Measurements from ENCODE around the gene ZBED2.

ZBED2 gene

DNA sequence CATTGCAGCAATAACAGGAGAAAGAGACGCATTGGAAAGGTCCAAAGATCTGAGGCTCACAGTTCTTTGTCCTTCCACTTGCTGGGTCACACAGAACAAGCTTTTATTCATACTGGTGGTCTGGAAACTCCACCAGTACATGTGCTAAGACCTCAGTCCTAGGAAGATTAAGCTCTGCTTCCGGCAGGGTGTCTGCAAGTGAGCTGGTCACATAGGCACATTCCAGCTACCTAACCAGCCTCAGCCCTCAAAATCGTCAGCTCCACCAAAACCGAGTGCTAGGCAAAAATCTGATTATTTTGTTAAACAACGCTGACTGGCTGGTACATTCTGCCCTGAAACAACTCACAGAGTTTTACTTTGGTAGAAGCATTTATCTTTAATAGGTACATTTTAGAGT lies 2.2 kb downstream of the ZBED2 start:
- TF ChIP-seq, protein P1, sequence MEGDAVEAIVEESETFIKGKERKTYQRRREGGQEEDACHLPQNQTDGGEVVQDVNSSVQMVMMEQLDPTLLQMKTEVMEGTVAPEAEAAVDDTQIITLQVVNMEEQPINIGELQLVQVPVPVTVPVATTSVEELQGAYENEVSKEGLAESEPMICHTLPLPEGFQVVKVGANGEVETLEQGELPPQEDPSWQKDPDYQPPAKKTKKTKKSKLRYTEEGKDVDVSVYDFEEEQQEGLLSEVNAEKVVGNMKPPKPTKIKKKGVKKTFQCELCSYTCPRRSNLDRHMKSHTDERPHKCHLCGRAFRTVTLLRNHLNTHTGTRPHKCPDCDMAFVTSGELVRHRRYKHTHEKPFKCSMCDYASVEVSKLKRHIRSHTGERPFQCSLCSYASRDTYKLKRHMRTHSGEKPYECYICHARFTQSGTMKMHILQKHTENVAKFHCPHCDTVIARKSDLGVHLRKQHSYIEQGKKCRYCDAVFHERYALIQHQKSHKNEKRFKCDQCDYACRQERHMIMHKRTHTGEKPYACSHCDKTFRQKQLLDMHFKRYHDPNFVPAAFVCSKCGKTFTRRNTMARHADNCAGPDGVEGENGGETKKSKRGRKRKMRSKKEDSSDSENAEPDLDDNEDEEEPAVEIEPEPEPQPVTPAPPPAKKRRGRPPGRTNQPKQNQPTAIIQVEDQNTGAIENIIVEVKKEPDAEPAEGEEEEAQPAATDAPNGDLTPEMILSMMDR (conservative IDR thresholded peaks at IDR 0.05; ENCODE audit: low read length): no peak
- no peak for TF ChIP-seq EZH2phosphoT487 (IDR thresholded peaks at IDR 0.05; ENCODE audit: borderline replicate concordance)
- Histone ChIP-seq H3K27me3 (ENCODE audit: insufficient read depth, low read length, poor library complexity, severe bottlenecking) (no peaks in the 10 kb centered on the region), H3K4me1 (ENCODE audit: insufficient read depth, low read length, poor library complexity, severe bottlenecking) (peaks cover 4% of the 10 kb centered on the region), H4K20me1 (ENCODE audit: insufficient read depth, low read length, poor library complexity, severe bottlenecking) (no peaks in the 10 kb centered on the region), H3K4me3 (ENCODE audit: low read length, poor library complexity, severe bottlenecking) (no peak overlapping the region), H3K79me2 (ENCODE audit: insufficient read depth, low read length) (no peaks in the 10 kb centered on the region), H3K9me2 (replicated peaks; ENCODE audit: low read depth, low read length) (no peaks in the 10 kb centered on the region), H2AFZ (ENCODE audit: low read length) (no peak overlapping the region), H3K36me3 (ENCODE audit: insufficient read depth, low read length) (peaks cover 14% of the 10 kb centered on the region; the same call in 1 of the 2 replicates), H3K4me2 (ENCODE audit: low read depth, low read length, poor library complexity, severe bottlenecking) (no peak overlapping the region), H3K9ac (ENCODE audit: low read depth, low read length, poor library complexity, severe bottlenecking) (no peak overlapping the region), H3F3A (ENCODE audit: low read depth) (no peaks in the 10 kb centered on the region), H3K9me3 (ENCODE audit: insufficient read depth, low read depth, low read length) (no peaks in the 10 kb centered on the region)

DNA sequence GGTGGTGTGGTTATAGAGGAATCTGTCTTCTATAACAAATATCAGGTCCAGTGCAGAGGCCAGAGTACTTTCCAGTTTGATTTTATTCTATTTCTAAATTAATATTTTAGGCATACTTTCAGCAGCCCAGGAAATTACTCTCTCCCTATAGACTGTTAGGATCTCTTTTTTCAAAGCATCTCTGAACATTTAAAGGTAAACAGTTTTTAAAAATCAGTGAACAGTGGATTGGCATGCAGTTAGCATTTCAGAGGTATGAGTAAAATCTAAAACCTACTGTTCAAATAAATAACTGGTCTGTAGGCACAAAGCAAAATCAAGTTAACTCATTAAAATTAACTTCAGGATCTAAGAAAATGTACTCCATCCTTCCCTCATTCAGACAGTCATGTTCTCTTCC lies 3.0 kb downstream of the ZBED2 start:
- Histone ChIP-seq H3F3A (ENCODE audit: low read depth) (no peaks in the 10 kb centered on the region), H4K20me1 (ENCODE audit: insufficient read depth, low read length, poor library complexity, severe bottlenecking) (no peaks in the 10 kb centered on the region), H3K79me2 (ENCODE audit: insufficient read depth, low read length) (no peaks in the 10 kb centered on the region), H2AFZ (ENCODE audit: low read length) (no peak overlapping the region), H3K4me3 (ENCODE audit: low read length, poor library complexity, severe bottlenecking) (no peak overlapping the region), H3K4me2 (ENCODE audit: low read depth, low read length, poor library complexity, severe bottlenecking) (no peak overlapping the region), H3K9me2 (replicated peaks; ENCODE audit: low read depth, low read length) (no peaks in the 10 kb centered on the region), H3K27me3 (ENCODE audit: insufficient read depth, low read length, poor library complexity, severe bottlenecking) (no peaks in the 10 kb centered on the region), H3K9me3 (ENCODE audit: insufficient read depth, low read depth, low read length) (no peaks in the 10 kb centered on the region), H3K4me1 (ENCODE audit: insufficient read depth, low read length, poor library complexity, severe bottlenecking) (peaks cover 4% of the 10 kb centered on the region), H3K36me3 (ENCODE audit: insufficient read depth, low read length) (peaks cover 22% of the 10 kb centered on the region; the same call in 1 of the 2 replicates), H3K9ac (ENCODE audit: low read depth, low read length, poor library complexity, severe bottlenecking) (no peak overlapping the region)
- TF ChIP-seq, protein P1 (conservative IDR thresholded peaks at IDR 0.05; ENCODE audit: low read length): no peak
- no peak for TF ChIP-seq EZH2phosphoT487 (IDR thresholded peaks at IDR 0.05; ENCODE audit: borderline replicate concordance)

DNA sequence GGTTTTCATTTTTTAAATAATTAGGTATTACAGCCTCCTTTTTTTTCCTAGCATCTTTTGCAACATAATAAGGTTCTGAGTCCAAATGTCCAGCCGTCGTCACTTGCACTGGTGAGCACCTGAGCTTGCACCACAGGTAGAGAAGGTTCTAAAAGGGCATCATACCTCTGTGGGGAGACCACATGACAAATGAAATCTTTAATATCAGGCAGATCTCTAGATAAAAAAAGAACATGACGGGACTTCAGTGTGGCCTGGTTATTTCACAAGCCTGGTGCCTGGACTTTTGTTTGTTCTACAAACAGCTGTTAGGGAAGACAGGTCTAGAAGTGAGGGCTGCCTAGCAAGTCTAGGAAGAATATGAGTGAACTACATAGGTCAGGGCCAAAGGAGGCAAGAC lies 3.6 kb downstream of the ZBED2 start:
- H3K4me3 ChIP-seq (ENCODE audit: low read length, poor library complexity, severe bottlenecking): no peak overlapping the region
- peaks cover 25% of the 10 kb centered on the region; the same call in 1 of the 2 replicates for H3K36me3 ChIP-seq (ENCODE audit: insufficient read depth, low read length)
- H3K79me2 ChIP-seq (ENCODE audit: insufficient read depth, low read length): no peaks in the 10 kb centered on the region
- H3K9me2 ChIP-seq (replicated peaks; ENCODE audit: low read depth, low read length): no peaks in the 10 kb centered on the region
- H2AFZ ChIP-seq (ENCODE audit: low read length): no peak overlapping the region
- H3K4me2 ChIP-seq (ENCODE audit: low read depth, low read length, poor library complexity, severe bottlenecking): no peak overlapping the region
- no peaks in the 10 kb centered on the region for H4K20me1 ChIP-seq (ENCODE audit: insufficient read depth, low read length, poor library complexity, severe bottlenecking)
- no peaks in the 10 kb centered on the region for H3K27me3 ChIP-seq (ENCODE audit: insufficient read depth, low read length, poor library complexity, severe bottlenecking)
- TF ChIP-seq, protein P1 (conservative IDR thresholded peaks at IDR 0.05; ENCODE audit: low read length): no peak
- TF ChIP-seq EZH2phosphoT487 (IDR thresholded peaks at IDR 0.05; ENCODE audit: borderline replicate concordance): no peak
- peaks cover 4% of the 10 kb centered on the region for H3K4me1 ChIP-seq (ENCODE audit: insufficient read depth, low read length, poor library complexity, severe bottlenecking)
- H3F3A ChIP-seq (ENCODE audit: low read depth): no peaks in the 10 kb centered on the region
- no peak overlapping the region for H3K9ac ChIP-seq (ENCODE audit: low read depth, low read length, poor library complexity, severe bottlenecking)
- no peaks in the 10 kb centered on the region for H3K9me3 ChIP-seq (ENCODE audit: insufficient read depth, low read depth, low read length)
